Activated naive CD4-positive, alpha-beta T cell (primary cell): ENCODE results near the gene FRMD3.
"Not testable (repeated sequence)": the region's sequence is repeated elsewhere in the genome, so short reads cannot be mapped to it uniquely, and the experiment has no call there.

Experiments used
- DNase-seq, 4 experiments: peaks; one replicate each; lab custom pipeline; 2025; lab: John Stamatoyannopoulos, UW

The FRMD3 gene

DNA sequence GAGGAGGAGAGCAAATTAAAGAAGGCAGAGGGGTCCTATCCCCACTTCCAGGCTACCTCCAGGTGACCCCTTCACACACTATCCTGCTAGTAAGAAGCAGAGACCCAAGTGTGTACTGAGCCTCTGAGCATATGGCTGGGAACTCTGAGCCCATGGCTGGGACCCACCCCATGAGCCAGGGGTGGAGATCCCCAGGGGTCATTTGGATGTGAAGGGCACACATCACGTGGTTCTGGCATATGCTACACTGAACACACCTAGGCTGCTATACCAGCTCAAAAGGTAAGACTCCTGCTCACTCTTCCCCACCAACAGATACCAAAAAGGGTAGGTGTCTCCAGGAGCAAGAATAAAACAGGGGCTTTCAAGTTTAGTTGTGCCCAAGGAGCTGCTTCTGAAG, 149.9 kb downstream of the FRMD3 start:
- no peak for DNase-seq

DNA sequence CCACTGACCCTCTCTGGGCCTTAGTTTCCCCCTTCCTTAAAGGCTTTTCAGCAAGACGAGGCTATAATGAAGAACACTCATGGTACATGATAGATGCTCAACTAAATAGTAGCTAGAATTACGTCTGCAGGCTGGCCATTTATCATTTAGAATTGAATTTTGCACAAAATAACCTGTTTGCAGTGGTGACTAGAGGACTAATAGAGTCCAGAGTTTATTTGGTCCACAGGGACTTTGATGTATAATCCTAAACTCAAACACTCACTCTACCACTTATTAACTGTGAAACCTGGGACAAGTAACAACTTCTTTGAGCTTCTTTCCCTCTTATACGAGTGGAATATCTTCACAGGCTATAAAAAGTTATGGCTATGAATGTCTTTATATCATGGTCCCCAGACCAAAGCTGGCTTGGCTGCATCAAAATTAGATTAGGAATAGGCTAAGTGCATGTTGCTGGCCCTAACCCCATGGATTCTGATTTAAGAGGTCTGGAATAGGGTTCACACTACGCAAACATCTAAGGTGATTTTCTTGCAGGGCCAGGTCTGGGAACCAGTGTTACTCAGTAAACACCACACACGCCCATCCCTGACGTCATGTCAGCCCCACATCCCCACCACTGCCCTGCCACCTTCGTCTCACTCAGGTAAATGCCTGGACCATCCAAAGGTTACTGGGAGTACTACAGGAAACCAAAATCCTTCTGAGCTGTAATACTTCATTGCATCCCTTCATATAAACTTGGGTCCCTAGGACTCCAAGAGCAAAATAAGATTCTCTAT, 150.6 kb downstream of the FRMD3 start:
- no peak for DNase-seq

DNA sequence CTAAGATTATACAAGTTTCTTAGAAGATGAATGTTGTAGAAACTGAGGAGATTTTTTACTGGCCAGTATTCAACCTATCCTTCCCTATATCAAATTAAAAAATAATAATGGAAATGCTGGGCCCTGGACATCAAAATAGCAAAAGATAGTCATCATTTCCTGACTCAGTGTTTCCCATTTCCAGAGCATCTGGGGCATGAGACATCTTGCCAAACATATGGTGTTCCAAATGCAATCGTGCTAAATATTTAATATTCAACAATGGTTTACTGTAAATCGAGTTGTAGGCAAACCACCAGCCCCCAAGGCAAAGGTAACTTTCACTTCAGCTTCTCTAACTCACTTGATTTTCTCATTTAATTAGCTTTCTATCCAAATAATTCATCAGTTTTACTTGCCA, 152.9 kb downstream of the FRMD3 start:
- no peak for DNase-seq

DNA sequence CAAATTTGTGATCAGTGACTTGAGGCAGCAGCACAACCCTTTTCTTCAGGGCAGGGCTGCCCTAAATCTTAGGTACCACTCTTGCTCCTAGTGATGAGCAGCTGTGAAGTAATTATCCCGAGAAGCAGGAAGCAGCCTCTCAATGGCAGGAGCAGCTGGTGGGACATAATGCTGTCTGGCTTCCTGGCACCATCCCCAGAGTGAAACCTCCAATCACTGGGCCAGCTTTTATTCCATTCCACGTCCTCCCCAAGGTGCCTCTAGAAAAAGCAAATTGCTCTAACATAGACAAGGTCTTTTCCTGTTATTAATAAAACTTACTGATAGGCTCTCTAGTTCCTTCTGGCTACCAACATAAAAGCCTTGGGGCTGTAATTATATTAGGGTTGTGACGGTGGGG, 154.0 kb downstream of the FRMD3 start:
- DNase-seq: no peak

DNA sequence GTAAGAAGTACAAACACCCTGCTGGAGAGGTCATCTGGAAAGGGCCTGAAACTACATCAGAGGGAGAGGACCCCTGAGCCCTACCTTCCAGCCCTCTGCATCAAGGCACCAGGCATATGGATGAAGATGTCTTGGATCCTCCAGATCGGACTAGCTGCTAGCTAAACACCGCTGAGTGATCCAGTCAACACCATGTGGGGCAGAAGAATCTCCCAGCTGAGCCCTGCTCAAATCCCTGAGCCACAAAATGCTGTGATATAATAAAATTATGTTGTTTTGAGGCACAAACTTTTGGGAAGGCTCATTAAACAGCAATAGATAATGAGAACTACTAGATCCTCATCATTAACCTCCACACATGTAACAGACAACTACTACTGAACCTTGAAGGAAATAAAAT, 155.2 kb downstream of the FRMD3 start:
- no peak for DNase-seq

GRCh38 chr9:83382421-83382820, 155.8 kb downstream of the FRMD3 start:
- no peak for DNase-seq

DNA sequence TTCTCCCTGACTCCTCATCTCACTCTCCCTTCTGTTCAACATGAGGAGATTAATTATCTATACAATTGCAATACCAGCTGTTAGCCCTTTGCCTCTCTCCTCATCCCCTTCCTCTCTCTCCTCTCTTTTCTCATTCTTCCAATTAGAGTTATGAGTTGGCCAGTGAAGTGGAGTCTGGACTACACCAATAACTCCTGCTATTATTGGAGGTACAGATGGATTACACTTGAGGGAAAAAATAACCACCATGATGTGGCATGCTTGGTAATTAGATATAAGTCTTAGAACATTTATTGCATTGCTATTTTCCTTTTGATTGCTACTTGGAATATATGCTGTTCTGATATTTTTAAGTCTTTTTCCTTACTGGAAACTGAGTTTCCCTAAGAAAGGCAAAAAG, 159.2 kb downstream of the FRMD3 start:
- no peak for DNase-seq

DNA sequence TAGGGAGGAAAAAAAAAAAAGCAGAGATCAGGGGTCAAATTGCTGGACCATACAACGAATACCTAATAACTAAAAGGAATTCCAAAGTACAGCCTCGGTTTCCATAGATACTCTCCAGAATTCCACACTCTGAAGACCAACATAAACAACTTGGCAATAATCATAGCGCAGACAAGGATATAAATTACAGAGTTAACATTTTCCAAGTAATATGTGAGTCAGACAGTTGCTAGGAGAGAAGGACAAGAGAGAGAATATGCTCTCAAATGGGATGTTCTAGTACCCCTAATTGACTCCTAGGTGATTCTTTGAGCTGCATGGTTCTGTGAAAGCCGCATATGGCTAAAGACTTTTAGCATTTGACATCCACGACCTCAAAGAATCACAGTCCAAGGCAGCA, 165.2 kb downstream of the FRMD3 start:
- DNase-seq: no peak

DNA sequence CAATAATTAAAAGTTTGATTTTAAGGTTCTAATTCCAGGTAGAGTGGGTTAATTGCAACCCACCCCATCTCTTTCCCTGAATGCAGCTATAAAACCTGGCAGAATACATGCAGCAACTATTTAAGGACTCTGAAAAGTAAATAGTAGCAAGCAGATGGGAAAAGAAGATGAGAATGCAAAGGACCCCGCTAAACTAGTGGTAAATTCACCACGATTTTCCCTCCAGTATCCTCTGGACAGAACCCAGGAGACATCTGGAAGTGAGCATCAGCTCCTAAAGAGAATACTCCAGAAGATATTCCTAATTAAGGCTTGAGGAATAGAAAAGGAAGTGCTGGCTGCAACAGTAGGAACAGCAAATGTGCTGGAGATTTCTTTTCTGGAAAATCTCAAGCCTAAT, 170.9 kb downstream of the FRMD3 start:
- DNase-seq: no peak

DNA sequence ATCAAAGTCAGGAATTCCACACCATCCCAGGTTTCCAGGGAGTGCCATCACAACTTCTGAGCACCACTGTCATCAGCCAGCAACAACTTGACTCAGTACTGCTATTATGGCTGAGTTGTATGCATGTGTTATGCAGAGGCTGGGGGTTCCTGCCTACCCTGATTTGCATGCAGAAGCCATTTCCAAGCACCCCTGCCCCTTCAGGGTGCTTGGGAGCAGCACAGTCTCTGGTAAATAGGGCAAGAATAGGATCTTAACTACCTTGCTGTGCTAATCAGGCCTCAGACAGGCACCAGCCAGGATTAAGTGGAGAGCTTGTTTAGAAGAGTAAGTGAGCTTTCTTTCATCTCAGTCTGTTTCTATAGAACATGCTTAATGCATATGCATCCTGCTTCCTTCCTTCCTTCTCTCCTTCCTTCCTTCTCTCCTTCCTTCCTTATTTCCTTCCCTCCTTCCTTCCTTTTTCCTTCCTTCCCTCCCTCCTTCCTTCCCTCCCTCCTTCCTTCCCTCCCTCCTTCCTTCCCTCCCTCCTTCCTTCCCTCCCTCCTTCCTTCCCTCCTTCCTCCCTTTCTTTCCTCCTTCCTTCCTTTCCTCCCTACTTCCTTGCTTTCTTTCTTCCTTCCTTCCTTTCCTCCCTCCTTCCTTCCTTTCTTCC, 175.7 kb downstream of the FRMD3 start:
- DNase-seq: no peak

DNA sequence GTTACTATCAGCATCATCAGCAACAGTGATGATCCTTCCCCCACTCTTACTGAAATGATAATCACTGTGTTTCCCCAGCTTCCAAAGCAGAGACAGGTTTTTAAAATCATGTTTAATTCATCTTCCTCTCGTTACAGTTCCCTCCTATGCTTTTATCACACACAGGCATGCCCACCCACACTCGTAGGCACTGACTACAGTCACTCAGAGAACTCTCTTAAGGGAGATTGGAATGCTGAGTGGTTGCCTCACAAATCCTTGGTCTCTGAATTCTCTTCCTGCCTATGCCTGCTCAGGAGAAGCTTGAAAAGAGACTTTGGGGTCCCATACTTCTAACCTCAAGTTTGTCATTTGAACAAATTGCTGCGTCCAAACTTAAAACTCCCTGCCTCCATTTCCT, 179.2 kb downstream of the FRMD3 start:
- DNase-seq: no peak

DNA sequence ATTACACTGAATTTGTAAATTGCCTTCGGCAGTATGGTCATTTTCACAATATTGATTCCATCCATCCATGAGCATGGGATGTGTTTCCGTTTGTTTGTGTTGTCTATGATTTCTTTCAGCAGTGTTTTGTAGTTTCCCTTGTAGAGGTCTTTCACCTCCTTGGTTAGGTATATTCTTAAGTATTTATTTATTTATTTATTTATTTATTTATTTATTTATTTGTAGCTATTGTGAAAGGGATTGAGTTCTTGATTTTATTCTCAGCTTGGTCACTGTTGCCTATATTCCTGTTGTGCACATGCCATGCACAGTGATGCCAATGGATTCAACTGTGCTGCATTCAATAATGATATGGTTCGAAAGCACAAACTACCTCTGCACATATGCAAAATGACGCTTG, 179.7 kb downstream of the FRMD3 start:
- DNase-seq: not testable (repeated sequence)

GRCh38 chr9:83355729-83356151, 182.5 kb downstream of the FRMD3 start:
- DNase-seq: no peak

GRCh38 chr9:83355024-83355444, 183.2 kb downstream of the FRMD3 start:
- no peak for DNase-seq

GRCh38 chr9:83349031-83349430, 189.2 kb downstream of the FRMD3 start:
- DNase-seq: no peak

- DNase-seq: no peak
These were observed 191.4 kb downstream of the FRMD3 start for GRCh38 chr9:83346655-83347420.

DNA sequence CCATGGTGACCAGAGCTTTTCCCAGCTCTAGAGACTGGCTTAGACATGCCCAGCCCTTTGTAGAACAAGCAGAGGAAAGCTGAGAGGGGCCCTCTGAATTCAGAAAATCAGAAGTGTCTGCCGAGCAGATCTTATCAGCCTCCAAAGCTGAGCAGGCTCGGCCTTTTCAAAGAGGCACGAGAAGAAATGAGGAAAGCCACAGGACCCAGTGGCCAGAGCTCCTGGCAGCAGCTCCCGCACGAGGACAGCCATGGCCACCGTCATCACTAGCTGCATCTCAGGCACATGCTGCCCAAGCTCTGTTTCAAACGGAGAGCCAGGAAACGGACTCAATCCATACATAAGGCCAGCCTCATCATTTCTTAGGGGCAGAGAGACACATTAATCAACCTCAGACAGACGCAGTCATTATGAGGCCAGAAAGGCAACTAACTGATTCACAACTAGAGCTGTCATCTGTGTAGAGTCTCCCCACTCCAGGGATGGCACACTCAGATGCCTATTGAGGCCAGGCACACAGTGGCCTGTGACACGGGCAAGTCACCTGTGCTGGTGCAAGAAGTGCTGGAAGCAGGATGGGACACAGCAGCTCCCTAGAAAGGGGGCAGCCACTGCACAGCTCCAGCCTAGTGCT, 194.7 kb downstream of the FRMD3 start:
- no peak for DNase-seq

GRCh38 chr9:83342731-83343130, 195.5 kb downstream of the FRMD3 start:
- no peak for DNase-seq

- no peak for DNase-seq
These were observed 196.2 kb downstream of the FRMD3 start for GRCh38 chr9:83342006-83342405.

DNA sequence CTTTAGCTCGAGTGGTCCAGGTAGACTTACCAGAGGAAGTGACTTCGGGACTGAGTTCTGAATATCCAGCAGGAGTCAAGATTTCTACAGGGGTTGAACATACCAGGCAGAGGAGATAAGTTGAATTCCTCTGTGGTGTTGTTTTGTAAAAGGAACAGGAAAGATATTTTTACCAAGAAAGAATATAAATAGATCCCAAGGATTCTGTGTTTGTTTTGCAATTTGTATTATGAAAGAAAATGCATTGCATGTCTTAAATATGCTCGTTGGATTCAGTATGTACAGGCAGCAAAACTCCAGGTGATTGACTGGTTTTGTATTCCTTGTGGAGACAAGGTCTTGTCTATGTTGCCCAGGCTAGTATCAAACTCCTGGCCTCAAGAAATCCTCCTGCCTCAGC, 197.8 kb downstream of the FRMD3 start:
- no peak for DNase-seq

GRCh38 chr9:83339435-83339834, 198.8 kb downstream of the FRMD3 start:
- no peak for DNase-seq

DNA sequence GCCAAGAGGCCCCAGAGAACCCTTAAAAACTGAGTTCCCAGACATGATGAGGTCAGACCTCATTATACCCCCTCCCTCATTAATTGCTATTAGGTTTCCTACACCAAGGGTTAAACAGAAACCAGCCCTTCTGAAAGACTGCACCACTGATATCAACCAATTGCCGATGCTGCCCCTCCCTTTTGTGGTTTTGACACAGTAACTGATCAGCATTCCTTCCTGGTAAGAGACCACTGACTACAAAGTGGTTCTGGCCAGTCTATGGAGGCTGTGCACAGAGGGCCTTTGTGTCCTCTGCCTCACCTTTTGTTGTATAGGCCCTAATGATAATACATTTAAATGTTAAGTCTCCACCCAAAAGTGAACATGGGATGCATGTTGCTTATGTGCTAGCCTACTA, 201.5 kb downstream of the FRMD3 start:
- DNase-seq: no peak
